Astrocyte of the spinal cord (primary cell): ENCODE results near the gene DDX31.
A peak's percentile ranks its signal among the peaks of the same experiment; 100 is the strongest.
"Not testable (repeated sequence)": the region's sequence is repeated elsewhere in the genome, so short reads cannot be mapped to it uniquely, and the experiment has no call there.

Experiments
- DNase-seq: peaks from one replicate; pipeline ENCODE4 v3.0.0; 2011; ENCODE audit warnings: low read depth, low spot score
- H3K4me3 ChIP-seq: 2 replicates; pipeline ENCODE4 v1.5.1; 2011; ENCODE audit warnings: low read depth, mild to moderate bottlenecking, low read length, moderate library complexity
- CTCF ChIP-seq: IDR thresholded peaks from 2 replicates; pipeline ENCODE4 v1.5.1; 2012; ENCODE audit warnings: low read depth, mild to moderate bottlenecking, low read length, inconsistent platforms
- in situ Hi-C: cut with HindIII; loops from 2 replicates; pipeline ENCODE4 v1.10.0; 2017; ENCODE audit warnings: low sequenced_read_pairs

Gene DDX31

GRCh38 chr9:132669698-132670456 is at the start of gene DDX31:
Gene DDX31 (minus strand): TSS chr9:132669983. CDS start chr9:132669934, 49 bp downstream.
- TF ChIP-seq CTCF: no peak
- H3K4me3 ChIP-seq: peak within 1 kb of the TSS; percentile 85
- peak; percentile 83 for DNase-seq
- in situ Hi-C loops: no loop called here

- DNase-seq, in situ Hi-C loops, H3K4me3 ChIP-seq: not testable (repeated sequence)
These were observed 48.7 kb upstream of the DDX31 start for GRCh38 chr9:132718381-132718928.

GRCh38 chr9:132717326-132717945 is 47.7 kb upstream of the DDX31 start:
- in situ Hi-C loops: no loop called here
- TF ChIP-seq CTCF: no peak
- no peak overlapping the region for H3K4me3 ChIP-seq
- no peak for DNase-seq

GRCh38 chr9:132716007-132716406 is 46.2 kb upstream of the DDX31 start:
- no peak for TF ChIP-seq CTCF
- DNase-seq: no peak
- in situ Hi-C loops: no loop called here
- no peak overlapping the region for H3K4me3 ChIP-seq

- TF ChIP-seq CTCF: no peak
- no peak for DNase-seq
- no peak overlapping the region for H3K4me3 ChIP-seq
- in situ Hi-C loops: no loop called here
These were observed 43.0 kb upstream of the DDX31 start for GRCh38 chr9:132712753-132713152.

GRCh38 chr9:132711846-132712245 is 42.1 kb upstream of the DDX31 start:
- no peak for DNase-seq
- in situ Hi-C loops: no loop called here
- no peak for TF ChIP-seq CTCF
- H3K4me3 ChIP-seq: no peak overlapping the region

GRCh38 chr9:132711152-132711551 is 41.4 kb upstream of the DDX31 start:
- H3K4me3 ChIP-seq, in situ Hi-C loops, DNase-seq: not testable (repeated sequence)
